ENCODE data around the gene PER3. TPM values are rescaled to one million over a fixed set of nuclear protein-coding genes. Genes with fewer than 3 reads are reported as not detected.

Gene PER3
- total RNA-seq, 3 donors from 2014 or later (not counting 1 experiment from before 2014, with no cell fraction given), result 9.1 to 20.8 (median 19.2) TPM

- H3K4me3 ChIP-seq (ENCODE audit: low read length), result no peak overlapping the region
- no peak overlapping the region for H3K27ac ChIP-seq (ENCODE audit: low read length)
- Mint-ChIP-seq H3K4me1 (peaks cover 10% of the 10 kb centered on the region in 2 donors), H3K36me3 (peaks cover 8% of the 10 kb centered on the region), H3K9me3 (peaks cover 0 to 2% of the 10 kb centered on the region in 2 donors), H3K27ac (no peak overlapping the region), H3K27me3 (ENCODE audit: low read depth in 2 of 2) (no peaks in the 10 kb centered on the region), H3K4me3 (no peak overlapping the region)
- ATAC-seq (no peak), DNase-seq (no peak)
- H3K9me3 ChIP-seq (ENCODE audit: control insufficient read depth, insufficient read depth, low read length), result peaks cover 3% of the 10 kb centered on the region
- H3K36me3 ChIP-seq (ENCODE audit: control insufficient read depth, insufficient read depth, low read length), result no peaks in the 10 kb centered on the region
- WGBS (ENCODE audit: insufficient coverage), result 82% methylated on average over 3 of the region's 3 CpGs
- no peaks in the 10 kb centered on the region for H3K27me3 ChIP-seq (ENCODE audit: control insufficient read depth, insufficient read depth, low read length)
- no peaks in the 10 kb centered on the region for H3K4me1 ChIP-seq (ENCODE audit: control insufficient read depth, insufficient read depth, low read length)
- intact Hi-C loops (cut with micrococcal nuclease), result no loop called here
- TF ChIP-seq CTCF (IDR thresholded peaks at IDR 0.05), result no peak
Observed at GRCh38 chr1:7879228-7879627, 95.1 kb downstream of the PER3 start.

- no peak overlapping the region for H3K4me3 Mint-ChIP-seq
- Histone ChIP-seq H3K9me3 (ENCODE audit: control insufficient read depth, insufficient read depth, low read length) (no peaks in the 10 kb centered on the region), H3K27me3 (ENCODE audit: control insufficient read depth, insufficient read depth, low read length) (no peaks in the 10 kb centered on the region), H3K4me3 (ENCODE audit: low read length) (no peak overlapping the region), H3K27ac (ENCODE audit: low read length) (no peak overlapping the region), H3K36me3 (ENCODE audit: control insufficient read depth, insufficient read depth, low read length) (no peaks in the 10 kb centered on the region), H3K4me1 (ENCODE audit: control insufficient read depth, insufficient read depth, low read length) (peaks cover 3% of the 10 kb centered on the region)
- ATAC-seq, result no peak
- peaks cover 0 to 15% of the 10 kb centered on the region in 2 donors for H3K4me1 Mint-ChIP-seq
- peaks cover 0 to 6% of the 10 kb centered on the region in 2 donors for H3K9me3 Mint-ChIP-seq
- no peak for TF ChIP-seq CTCF (IDR thresholded peaks at IDR 0.05)
- intact Hi-C loops (cut with micrococcal nuclease), result no loop called here
- no peak for DNase-seq
- H3K27ac Mint-ChIP-seq, result no peak overlapping the region
- peaks cover 0 to 11% of the 10 kb centered on the region in 2 donors for H3K27me3 Mint-ChIP-seq (ENCODE audit: low read depth in 2 of 2)
- WGBS (ENCODE audit: insufficient coverage), result 100% methylated on average over 1 of the region's 1 CpG
- H3K36me3 Mint-ChIP-seq, result no peaks in the 10 kb centered on the region
Observed at GRCh38 chr1:7884757-7885156, 100.7 kb downstream of the PER3 start.

- no peak overlapping the region for H3K4me3 ChIP-seq (ENCODE audit: low read length)
- H3K4me1 ChIP-seq (ENCODE audit: control insufficient read depth, insufficient read depth, low read length), result peaks cover 3% of the 10 kb centered on the region
- H3K27ac Mint-ChIP-seq, result no peak overlapping the region
- no peaks in the 10 kb centered on the region for H3K27me3 ChIP-seq (ENCODE audit: control insufficient read depth, insufficient read depth, low read length)
- intact Hi-C loops (cut with micrococcal nuclease), result no loop called here
- peaks cover 0 to 15% of the 10 kb centered on the region in 2 donors for H3K4me1 Mint-ChIP-seq
- H3K9me3 ChIP-seq (ENCODE audit: control insufficient read depth, insufficient read depth, low read length), result no peaks in the 10 kb centered on the region
- TF ChIP-seq CTCF (IDR thresholded peaks at IDR 0.05), result no peak
- 38% methylated on average over 20 of the region's 27 CpGs for WGBS (ENCODE audit: insufficient coverage)
- H3K27ac ChIP-seq (ENCODE audit: low read length), result no peak overlapping the region
- H3K36me3 Mint-ChIP-seq, result no peaks in the 10 kb centered on the region
- H3K36me3 ChIP-seq (ENCODE audit: control insufficient read depth, insufficient read depth, low read length), result no peaks in the 10 kb centered on the region
- DNase-seq (peak in 1 of 2 donors; percentile 25), ATAC-seq (peak in 1 of 3 donors; percentile 59)
- H3K27me3 Mint-ChIP-seq (ENCODE audit: low read depth in 2 of 2), result peaks cover 7 to 15% of the 10 kb centered on the region in 2 donors
- H3K4me3 Mint-ChIP-seq, result no peak overlapping the region
- peaks cover 0 to 6% of the 10 kb centered on the region in 2 donors for H3K9me3 Mint-ChIP-seq
Observed at GRCh38 chr1:7885513-7886404, 101.7 kb downstream of the PER3 start.

Measured in natural killer cell (primary cell).